Measurements from ENCODE around the gene SLC10A7.

The SLC10A7 gene

DNA sequence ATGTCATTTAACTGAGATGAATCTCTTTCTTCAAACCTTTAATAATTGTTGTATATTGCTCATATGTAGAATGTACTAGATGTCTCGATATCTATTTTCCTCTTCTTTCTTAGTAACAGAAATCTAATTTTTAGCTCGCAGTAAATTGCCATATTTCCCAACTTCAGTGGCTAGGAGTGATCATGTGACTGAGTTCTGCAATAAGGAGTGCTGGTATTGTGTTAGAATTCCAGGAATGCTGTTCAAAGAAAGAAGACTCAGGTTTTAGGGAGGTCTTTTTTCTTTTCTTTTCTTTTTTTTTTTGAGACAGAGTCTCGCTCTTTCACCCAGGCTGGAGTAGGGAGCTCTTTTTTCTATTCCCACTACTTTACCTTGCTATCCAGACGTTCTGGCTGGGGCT is 81.7 kb downstream of the SLC10A7 start:
- Histone ChIP-seq H3K36me3 (replicated peaks; ENCODE audit: insufficient read depth, low read length) (no peaks in the 10 kb centered on the region), H3K9me3 (replicated peaks; ENCODE audit: insufficient read depth, low read length) (no peaks in the 10 kb centered on the region), H3K4me3 (ENCODE audit: low read length) (no peak overlapping the region), H3K9ac (ENCODE audit: low read length) (no peak overlapping the region), H3K79me2 (ENCODE audit: low read length) (no peaks in the 10 kb centered on the region), H3F3A (ENCODE audit: insufficient read depth, low read length) (no peaks in the 10 kb centered on the region), H3K4me1 (ENCODE audit: low read length) (no peaks in the 10 kb centered on the region), H3K9me2 (replicated peaks; ENCODE audit: insufficient read depth, low read length) (no peaks in the 10 kb centered on the region), H3K27me3 (replicated peaks; ENCODE audit: insufficient read depth, low read length) (no peaks in the 10 kb centered on the region), H4K20me1 (ENCODE audit: insufficient read depth, low read length) (no peaks in the 10 kb centered on the region), H2AFZ (ENCODE audit: low read length) (no peak overlapping the region), H3K27ac (ENCODE audit: low read length) (no peak overlapping the region), H3K4me2 (ENCODE audit: low read depth, low read length) (no peak overlapping the region)
- DNase-seq: no peak
- TF ChIP-seq, protein P1, sequence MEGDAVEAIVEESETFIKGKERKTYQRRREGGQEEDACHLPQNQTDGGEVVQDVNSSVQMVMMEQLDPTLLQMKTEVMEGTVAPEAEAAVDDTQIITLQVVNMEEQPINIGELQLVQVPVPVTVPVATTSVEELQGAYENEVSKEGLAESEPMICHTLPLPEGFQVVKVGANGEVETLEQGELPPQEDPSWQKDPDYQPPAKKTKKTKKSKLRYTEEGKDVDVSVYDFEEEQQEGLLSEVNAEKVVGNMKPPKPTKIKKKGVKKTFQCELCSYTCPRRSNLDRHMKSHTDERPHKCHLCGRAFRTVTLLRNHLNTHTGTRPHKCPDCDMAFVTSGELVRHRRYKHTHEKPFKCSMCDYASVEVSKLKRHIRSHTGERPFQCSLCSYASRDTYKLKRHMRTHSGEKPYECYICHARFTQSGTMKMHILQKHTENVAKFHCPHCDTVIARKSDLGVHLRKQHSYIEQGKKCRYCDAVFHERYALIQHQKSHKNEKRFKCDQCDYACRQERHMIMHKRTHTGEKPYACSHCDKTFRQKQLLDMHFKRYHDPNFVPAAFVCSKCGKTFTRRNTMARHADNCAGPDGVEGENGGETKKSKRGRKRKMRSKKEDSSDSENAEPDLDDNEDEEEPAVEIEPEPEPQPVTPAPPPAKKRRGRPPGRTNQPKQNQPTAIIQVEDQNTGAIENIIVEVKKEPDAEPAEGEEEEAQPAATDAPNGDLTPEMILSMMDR (IDR thresholded peaks at IDR 0.05; ENCODE audit: low read length): no peak
- TF ChIP-seq EZH2phosphoT487 (IDR thresholded peaks at IDR 0.05; ENCODE audit: low read length) (no peak), EZH2 (optimal IDR thresholded peaks at IDR 0.05; ENCODE audit: low read depth, low read length) (no peak)

DNA sequence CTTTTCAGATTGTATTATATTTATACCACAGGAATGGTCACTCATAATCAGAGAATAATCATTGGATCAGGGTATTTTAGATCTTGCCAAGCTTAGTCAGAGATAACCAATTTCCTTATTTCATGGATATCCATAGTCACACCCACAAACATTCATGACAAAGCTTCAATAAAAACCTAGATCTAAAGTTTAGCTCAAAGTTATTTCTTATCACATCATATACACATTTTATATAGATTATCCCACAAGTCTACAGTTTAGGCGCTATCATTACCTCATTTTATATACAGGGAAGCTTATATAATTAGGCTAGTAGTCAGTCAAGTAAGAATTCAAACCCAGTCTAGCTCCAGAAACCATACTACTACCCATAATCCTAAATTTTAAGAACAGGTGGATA is 82.3 kb downstream of the SLC10A7 start:
- no peaks in the 10 kb centered on the region for H4K20me1 ChIP-seq (ENCODE audit: insufficient read depth, low read length)
- H3K4me3 ChIP-seq (ENCODE audit: low read length): no peak overlapping the region
- DNase-seq: no peak
- no peak overlapping the region for H3K4me2 ChIP-seq (ENCODE audit: low read depth, low read length)
- H3F3A ChIP-seq (ENCODE audit: insufficient read depth, low read length): no peaks in the 10 kb centered on the region
- no peaks in the 10 kb centered on the region for H3K36me3 ChIP-seq (replicated peaks; ENCODE audit: insufficient read depth, low read length)
- H3K27ac ChIP-seq (ENCODE audit: low read length): no peak overlapping the region
- no peak overlapping the region for H3K9ac ChIP-seq (ENCODE audit: low read length)
- no peaks in the 10 kb centered on the region for H3K4me1 ChIP-seq (ENCODE audit: low read length)
- no peaks in the 10 kb centered on the region for H3K79me2 ChIP-seq (ENCODE audit: low read length)
- H3K9me3 ChIP-seq (replicated peaks; ENCODE audit: insufficient read depth, low read length): no peaks in the 10 kb centered on the region
- H2AFZ ChIP-seq (ENCODE audit: low read length): no peak overlapping the region
- H3K9me2 ChIP-seq (replicated peaks; ENCODE audit: insufficient read depth, low read length): no peaks in the 10 kb centered on the region
- no peaks in the 10 kb centered on the region for H3K27me3 ChIP-seq (replicated peaks; ENCODE audit: insufficient read depth, low read length)
- TF ChIP-seq, protein P1 (IDR thresholded peaks at IDR 0.05; ENCODE audit: low read length): no peak
- no peak for TF ChIP-seq EZH2 (optimal IDR thresholded peaks at IDR 0.05; ENCODE audit: low read depth, low read length)
- TF ChIP-seq EZH2phosphoT487 (IDR thresholded peaks at IDR 0.05; ENCODE audit: low read length): no peak

DNA sequence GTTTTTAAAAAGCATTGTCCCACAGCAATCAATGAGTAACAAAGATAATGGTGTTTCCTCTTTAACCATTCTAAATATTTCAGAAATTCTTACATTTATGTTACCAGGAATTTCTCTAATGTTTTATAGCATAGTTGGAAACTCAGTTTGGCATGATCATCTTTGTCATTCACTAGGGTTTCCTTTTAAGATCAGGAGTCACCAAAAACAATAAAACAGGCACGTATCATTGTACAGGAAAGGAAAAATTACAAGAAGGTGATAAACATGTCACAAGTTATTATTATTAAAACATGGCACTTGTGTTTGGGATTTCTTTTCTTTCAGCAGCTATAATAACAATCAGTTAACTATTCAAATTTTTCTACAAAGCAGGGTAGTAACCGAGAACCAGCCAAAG is 84.0 kb downstream of the SLC10A7 start:
- Histone ChIP-seq H3K4me2 (ENCODE audit: low read depth, low read length) (no peak overlapping the region), H3K27ac (ENCODE audit: low read length) (no peak overlapping the region)
- TF ChIP-seq, protein P1 (IDR thresholded peaks at IDR 0.05; ENCODE audit: low read length): no peak
- TF ChIP-seq EZH2 (optimal IDR thresholded peaks at IDR 0.05; ENCODE audit: low read depth, low read length) (no peak), EZH2phosphoT487 (IDR thresholded peaks at IDR 0.05; ENCODE audit: low read length) (no peak)

More for the DNA sequence above, 84.0 kb downstream of the SLC10A7 start:
- no peaks in the 10 kb centered on the region for H3K9me3 ChIP-seq (replicated peaks; ENCODE audit: insufficient read depth, low read length)
- no peak overlapping the region for H2AFZ ChIP-seq (ENCODE audit: low read length)
- H3K79me2 ChIP-seq (ENCODE audit: low read length): no peaks in the 10 kb centered on the region
- H3K4me3 ChIP-seq (ENCODE audit: low read length): no peak overlapping the region
- no peak for DNase-seq
- H3K27me3 ChIP-seq (replicated peaks; ENCODE audit: insufficient read depth, low read length): no peaks in the 10 kb centered on the region
- H3K4me1 ChIP-seq (ENCODE audit: low read length): no peaks in the 10 kb centered on the region
- H3K36me3 ChIP-seq (replicated peaks; ENCODE audit: insufficient read depth, low read length): no peaks in the 10 kb centered on the region
- H3K9ac ChIP-seq (ENCODE audit: low read length): no peak overlapping the region
- no peaks in the 10 kb centered on the region for H3K9me2 ChIP-seq (replicated peaks; ENCODE audit: insufficient read depth, low read length)
- H3F3A ChIP-seq (ENCODE audit: insufficient read depth, low read length): no peaks in the 10 kb centered on the region
- no peaks in the 10 kb centered on the region for H4K20me1 ChIP-seq (ENCODE audit: insufficient read depth, low read length)
